WI38 (cell line): ENCODE measurements around the gene CCT2.

Source experiments
- H3K4me3 ChIP-seq: 2 replicates; pipeline ENCODE4 v1.5.1; 2011; ENCODE audit warnings: low read depth, mild to moderate bottlenecking, control low read depth, low read length
- TF ChIP-seq, protein P1 (sequence below): IDR thresholded peaks from 2 replicates; pipeline ENCODE4 v1.5.1; 2012; ENCODE audit warnings: low read depth, mild to moderate bottlenecking, control low read depth, low read length

The CCT2 gene

DNA sequence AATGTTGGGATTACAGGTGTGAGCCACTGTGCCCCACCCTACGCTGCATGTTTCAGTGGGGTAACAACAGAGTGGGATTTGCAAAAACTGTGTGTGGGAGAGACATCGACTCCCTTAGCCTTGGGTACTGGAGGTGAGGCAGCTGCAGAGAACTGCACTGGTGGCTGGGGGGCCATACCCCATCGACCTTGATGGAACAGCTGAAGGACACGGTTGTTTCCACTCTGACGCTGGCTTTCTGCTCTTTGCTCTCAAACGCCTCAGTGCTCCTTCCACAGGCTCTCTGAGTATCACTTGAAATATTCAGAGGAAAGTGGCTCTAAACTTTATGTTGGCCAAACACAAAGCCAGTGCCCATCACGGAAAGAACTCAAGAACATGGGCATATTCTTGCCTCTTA lies 56.3 kb downstream of the CCT2 start:
- H3K4me3 ChIP-seq, result no peak overlapping the region
- TF ChIP-seq, protein P1, sequence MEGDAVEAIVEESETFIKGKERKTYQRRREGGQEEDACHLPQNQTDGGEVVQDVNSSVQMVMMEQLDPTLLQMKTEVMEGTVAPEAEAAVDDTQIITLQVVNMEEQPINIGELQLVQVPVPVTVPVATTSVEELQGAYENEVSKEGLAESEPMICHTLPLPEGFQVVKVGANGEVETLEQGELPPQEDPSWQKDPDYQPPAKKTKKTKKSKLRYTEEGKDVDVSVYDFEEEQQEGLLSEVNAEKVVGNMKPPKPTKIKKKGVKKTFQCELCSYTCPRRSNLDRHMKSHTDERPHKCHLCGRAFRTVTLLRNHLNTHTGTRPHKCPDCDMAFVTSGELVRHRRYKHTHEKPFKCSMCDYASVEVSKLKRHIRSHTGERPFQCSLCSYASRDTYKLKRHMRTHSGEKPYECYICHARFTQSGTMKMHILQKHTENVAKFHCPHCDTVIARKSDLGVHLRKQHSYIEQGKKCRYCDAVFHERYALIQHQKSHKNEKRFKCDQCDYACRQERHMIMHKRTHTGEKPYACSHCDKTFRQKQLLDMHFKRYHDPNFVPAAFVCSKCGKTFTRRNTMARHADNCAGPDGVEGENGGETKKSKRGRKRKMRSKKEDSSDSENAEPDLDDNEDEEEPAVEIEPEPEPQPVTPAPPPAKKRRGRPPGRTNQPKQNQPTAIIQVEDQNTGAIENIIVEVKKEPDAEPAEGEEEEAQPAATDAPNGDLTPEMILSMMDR, result no peak

DNA sequence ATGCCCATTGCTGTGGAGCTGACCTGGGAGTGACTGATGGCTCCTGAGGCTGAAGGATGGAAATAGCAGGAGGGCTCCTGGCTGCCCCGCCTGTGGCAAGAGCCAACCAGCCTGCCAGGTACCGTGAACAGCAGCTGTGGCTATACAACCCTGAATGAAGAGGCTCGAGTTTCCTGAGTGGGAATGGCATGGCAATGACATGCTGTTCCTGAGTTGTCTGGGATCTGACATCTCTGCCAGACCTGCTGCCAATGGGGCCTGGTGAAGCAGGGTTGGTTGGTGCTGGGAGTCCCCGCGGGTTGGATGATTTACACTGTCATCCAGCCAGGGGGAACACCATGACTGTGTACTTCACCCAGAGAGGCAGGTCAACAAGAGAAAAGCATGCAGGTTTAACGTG lies 57.3 kb downstream of the CCT2 start:
- TF ChIP-seq, protein P1, result no peak
- no peak overlapping the region for H3K4me3 ChIP-seq

DNA sequence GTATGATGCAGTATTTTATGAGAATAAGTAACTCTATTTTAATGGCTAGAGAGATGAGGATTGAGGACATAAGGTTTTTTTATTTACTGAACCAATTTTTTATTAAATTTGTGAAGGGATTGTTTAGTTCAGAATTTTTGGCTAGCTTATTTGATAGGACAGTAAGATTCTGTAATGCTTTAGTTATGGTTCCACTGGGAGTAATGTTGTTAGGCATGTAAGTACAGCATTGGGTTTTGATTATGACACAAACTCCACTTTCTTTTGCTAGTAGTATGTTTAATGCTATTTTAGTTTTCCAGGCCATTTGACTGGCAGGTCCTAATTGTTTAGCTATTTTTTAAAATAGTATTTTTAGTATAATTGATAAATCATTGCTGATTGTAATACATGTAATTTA lies 59.3 kb downstream of the CCT2 start:
- H3K4me3 ChIP-seq, result no peak overlapping the region
- TF ChIP-seq, protein P1, result no peak

DNA sequence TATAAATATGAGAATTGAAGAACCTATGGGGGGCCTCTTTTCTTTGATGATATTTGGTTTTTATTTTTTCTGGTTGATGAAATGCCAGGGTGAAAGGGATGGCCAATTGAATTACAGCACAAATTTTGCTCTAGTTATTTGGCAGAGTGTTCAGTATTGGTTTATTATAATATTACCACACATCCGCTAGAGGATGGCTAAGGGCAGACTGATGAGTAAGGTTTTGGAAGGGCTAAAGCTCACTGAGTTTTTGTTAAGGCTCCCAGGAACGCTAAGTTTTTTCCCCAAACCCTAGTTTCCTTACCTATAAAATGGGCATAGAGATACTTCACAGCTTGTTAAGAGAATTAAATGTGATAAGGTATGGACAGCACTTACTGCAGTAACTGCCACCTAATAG lies 59.8 kb downstream of the CCT2 start:
- TF ChIP-seq, protein P1, result no peak
- no peak overlapping the region for H3K4me3 ChIP-seq

DNA sequence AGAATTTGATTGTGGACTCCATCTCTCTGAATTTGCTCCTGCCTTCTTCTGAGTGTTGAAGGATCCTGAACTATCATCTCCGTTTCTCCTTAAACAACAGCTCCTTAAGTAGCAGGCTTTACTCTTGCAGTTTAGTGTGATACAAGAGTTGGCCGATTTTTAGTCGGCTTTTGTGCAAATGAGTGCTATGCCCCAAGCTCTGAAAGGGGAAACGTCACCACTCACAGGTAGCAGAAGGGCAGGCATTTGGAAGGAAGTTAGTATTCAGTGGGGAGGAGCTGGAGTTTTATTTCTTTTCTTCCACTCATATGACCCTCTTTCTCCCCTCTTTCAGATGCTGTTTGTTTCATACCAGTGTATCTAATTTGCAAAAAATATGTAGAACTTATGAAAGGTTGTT lies 61.9 kb downstream of the CCT2 start:
- TF ChIP-seq, protein P1, result no peak
- no peak overlapping the region for H3K4me3 ChIP-seq

DNA sequence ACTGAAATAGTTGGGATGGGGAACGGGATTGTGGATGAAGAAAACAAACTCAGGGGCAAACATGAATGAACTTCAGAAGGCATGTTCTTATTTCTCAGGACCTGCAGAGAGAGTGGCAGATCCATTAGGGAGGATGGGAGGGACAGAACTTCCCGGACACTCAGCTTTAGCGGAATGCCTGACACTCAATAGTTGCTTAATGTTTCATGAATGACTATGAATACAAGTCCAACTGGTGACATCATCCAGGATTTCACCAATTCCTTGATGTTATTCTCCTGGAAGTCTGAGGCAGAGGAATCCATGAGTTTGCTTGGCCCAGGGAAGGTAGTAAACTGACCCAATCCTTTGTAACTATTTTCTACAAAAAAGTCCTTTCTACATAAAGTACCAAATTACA lies 63.2 kb downstream of the CCT2 start:
- TF ChIP-seq, protein P1, result no peak
- H3K4me3 ChIP-seq, result no peak overlapping the region

DNA sequence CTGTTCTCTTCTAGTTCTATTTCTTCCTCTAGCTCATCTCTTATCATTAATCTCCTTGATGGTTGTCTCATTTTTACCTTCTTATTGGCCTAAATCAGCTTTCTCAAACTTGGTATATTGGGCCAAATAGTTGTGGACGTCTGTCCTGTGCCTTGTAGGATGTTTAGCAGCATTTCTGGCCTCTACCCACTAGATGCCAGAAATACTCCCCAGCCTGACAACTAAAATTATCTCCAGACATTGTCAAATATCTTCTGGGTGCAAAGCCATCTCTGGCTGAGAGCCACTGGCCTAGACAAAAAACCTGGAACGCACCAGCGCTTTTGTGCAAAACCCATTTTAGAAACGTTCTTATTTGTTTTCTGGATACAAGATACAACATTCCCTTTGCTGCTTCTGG lies 64.3 kb downstream of the CCT2 start:
- TF ChIP-seq, protein P1, result no peak

More for the DNA sequence above, 64.3 kb downstream of the CCT2 start:
- no peak overlapping the region for H3K4me3 ChIP-seq
